Activated naive CD8-positive, alpha-beta T cell treated with anti-CD3 and anti-CD28 coated beads, Interleukin-2, amount 50 U/mL, for 24 hours (primary cell): ENCODE results near the gene ARL3.

Experiments used
- ATAC-seq: fragments of 150-1000 bp; cut with Tn5 transposase; one replicate; pipeline ENCODE4 v1.10.0; 2021
- DNase-seq: peaks from one replicate; pipeline ENCODE4 v3.0.0; 2021
- H3K27ac Mint-ChIP-seq: one replicate; pipeline ENCODE4 v1.8.0; 2021; ENCODE audit warnings: mild to moderate bottlenecking, mixed read lengths
- H3K27me3 Mint-ChIP-seq: one replicate; pipeline ENCODE4 v1.8.0; 2021; ENCODE audit warnings: mixed read lengths
- H3K36me3 Mint-ChIP-seq: one replicate; pipeline ENCODE4 v1.8.0; 2021; ENCODE audit warnings: low read depth, mixed read lengths
- H3K4me1 Mint-ChIP-seq: one replicate; pipeline ENCODE4 v1.8.0; 2021; ENCODE audit warnings: mixed read lengths
- H3K4me3 Mint-ChIP-seq: one replicate; pipeline ENCODE4 v1.8.0; 2021; ENCODE audit warnings: mild to moderate bottlenecking, moderate library complexity, mixed read lengths
- H3K9me3 Mint-ChIP-seq: one replicate; pipeline ENCODE4 v1.8.0; 2021; ENCODE audit warnings: mixed read lengths

ARL3 gene

GRCh38 chr10:102661658-102662028 is 52.6 kb downstream of the ARL3 start:
- H3K4me1 Mint-ChIP-seq, result peaks cover 48% of the 10 kb centered on the region
- peak overlapping the region; percentile 86 for H3K27ac Mint-ChIP-seq

GRCh38 chr10:102660888-102661657 is 53.1 kb downstream of the ARL3 start:
- Mint-ChIP-seq H3K27ac (peak overlapping the region; percentile 86), H3K27me3 (no peaks in the 10 kb centered on the region), H3K4me1 (peaks cover 48% of the 10 kb centered on the region), H3K4me3 (peak overlapping the region; percentile 69), H3K9me3 (no peaks in the 10 kb centered on the region), H3K36me3 (peaks cover 10% of the 10 kb centered on the region)
- ATAC-seq (peak; percentile 81), DNase-seq (peak; percentile 85)

More at GRCh38 chr10:102661658-102662028, 52.6 kb downstream of the ARL3 start:
- DNase-seq (peak; percentile 43), ATAC-seq (peak; percentile 67)
- Mint-ChIP-seq H3K27me3 (no peaks in the 10 kb centered on the region), H3K9me3 (no peaks in the 10 kb centered on the region), H3K4me3 (peak overlapping the region; percentile 69), H3K36me3 (peaks cover 10% of the 10 kb centered on the region)

GRCh38 chr10:102658802-102659201 is 55.4 kb downstream of the ARL3 start:
- Mint-ChIP-seq H3K4me3 (no peak overlapping the region), H3K36me3 (peaks cover 23% of the 10 kb centered on the region), H3K9me3 (no peaks in the 10 kb centered on the region), H3K27ac (no peak overlapping the region), H3K4me1 (peaks cover 49% of the 10 kb centered on the region), H3K27me3 (no peaks in the 10 kb centered on the region)
- DNase-seq (no peak), ATAC-seq (no peak)

GRCh38 chr10:102657984-102658724 is 56.0 kb downstream of the ARL3 start:
- no peak overlapping the region for H3K4me3 Mint-ChIP-seq
- peak overlapping the region; percentile 72 for H3K27ac Mint-ChIP-seq
- DNase-seq, result no peak
- H3K9me3 Mint-ChIP-seq, result no peaks in the 10 kb centered on the region
- H3K4me1 Mint-ChIP-seq, result peaks cover 55% of the 10 kb centered on the region
- no peaks in the 10 kb centered on the region for H3K27me3 Mint-ChIP-seq
- ATAC-seq, result no peak
- peaks cover 29% of the 10 kb centered on the region for H3K36me3 Mint-ChIP-seq

- peak overlapping the region; percentile 72 for H3K27ac Mint-ChIP-seq
- no peak for ATAC-seq
- no peaks in the 10 kb centered on the region for H3K9me3 Mint-ChIP-seq
- H3K4me1 Mint-ChIP-seq, result peaks cover 61% of the 10 kb centered on the region
- no peak for DNase-seq
- peaks cover 36% of the 10 kb centered on the region for H3K36me3 Mint-ChIP-seq
- no peaks in the 10 kb centered on the region for H3K27me3 Mint-ChIP-seq
- no peak overlapping the region for H3K4me3 Mint-ChIP-seq
These were observed 56.7 kb downstream of the ARL3 start for GRCh38 chr10:102657451-102657850.

GRCh38 chr10:102656791-102657371 is 57.3 kb downstream of the ARL3 start:
- peaks cover 41% of the 10 kb centered on the region for H3K36me3 Mint-ChIP-seq

GRCh38 chr10:102656026-102656425 is 58.2 kb downstream of the ARL3 start:
- Mint-ChIP-seq H3K4me1 (peaks cover 61% of the 10 kb centered on the region), H3K27me3 (no peaks in the 10 kb centered on the region), H3K36me3 (peaks cover 41% of the 10 kb centered on the region), H3K27ac (no peak overlapping the region), H3K4me3 (no peak overlapping the region), H3K9me3 (no peaks in the 10 kb centered on the region)
- ATAC-seq, result no peak
- no peak for DNase-seq

More at GRCh38 chr10:102656791-102657371, 57.3 kb downstream of the ARL3 start:
- H3K27ac Mint-ChIP-seq, result no peak overlapping the region
- no peak for ATAC-seq
- H3K27me3 Mint-ChIP-seq, result no peaks in the 10 kb centered on the region
- H3K4me3 Mint-ChIP-seq, result no peak overlapping the region
- peaks cover 61% of the 10 kb centered on the region for H3K4me1 Mint-ChIP-seq
- H3K9me3 Mint-ChIP-seq, result no peaks in the 10 kb centered on the region
- DNase-seq, result no peak

- DNase-seq, result no peak
- Mint-ChIP-seq H3K4me3 (no peak overlapping the region), H3K4me1 (peaks cover 63% of the 10 kb centered on the region), H3K9me3 (no peaks in the 10 kb centered on the region), H3K36me3 (peaks cover 41% of the 10 kb centered on the region), H3K27me3 (no peaks in the 10 kb centered on the region), H3K27ac (no peak overlapping the region)
- ATAC-seq, result no peak
These were observed 59.2 kb downstream of the ARL3 start for GRCh38 chr10:102654969-102655368.

- H3K27ac Mint-ChIP-seq, result no peak overlapping the region
- peaks cover 41% of the 10 kb centered on the region for H3K36me3 Mint-ChIP-seq
These were observed 59.6 kb downstream of the ARL3 start for GRCh38 chr10:102654566-102654965.

GRCh38 chr10:102653060-102653459 is 61.1 kb downstream of the ARL3 start:
- H3K4me3 Mint-ChIP-seq, result no peak overlapping the region
- H3K27me3 Mint-ChIP-seq, result no peaks in the 10 kb centered on the region
- ATAC-seq (no peak), DNase-seq (no peak)
- H3K4me1 Mint-ChIP-seq, result peaks cover 65% of the 10 kb centered on the region
- peaks cover 43% of the 10 kb centered on the region for H3K36me3 Mint-ChIP-seq
- peak overlapping the region; percentile 87 for H3K27ac Mint-ChIP-seq
- H3K9me3 Mint-ChIP-seq, result no peaks in the 10 kb centered on the region

More at GRCh38 chr10:102654566-102654965, 59.6 kb downstream of the ARL3 start:
- DNase-seq (no peak), ATAC-seq (no peak)
- no peak overlapping the region for H3K4me3 Mint-ChIP-seq
- peaks cover 66% of the 10 kb centered on the region for H3K4me1 Mint-ChIP-seq
- H3K27me3 Mint-ChIP-seq, result no peaks in the 10 kb centered on the region
- no peaks in the 10 kb centered on the region for H3K9me3 Mint-ChIP-seq

- peaks cover 67% of the 10 kb centered on the region for H3K4me1 Mint-ChIP-seq
- H3K4me3 Mint-ChIP-seq, result peak overlapping the region; percentile 69
- DNase-seq, result no peak
These were observed 61.9 kb downstream of the ARL3 start for GRCh38 chr10:102652170-102652916.

GRCh38 chr10:102651455-102652169 is 62.6 kb downstream of the ARL3 start:
- peaks cover 40% of the 10 kb centered on the region for H3K36me3 Mint-ChIP-seq
- DNase-seq, result no peak
- peak; percentile 23 for ATAC-seq
- peak overlapping the region; percentile 69 for H3K4me3 Mint-ChIP-seq
- H3K27me3 Mint-ChIP-seq, result no peaks in the 10 kb centered on the region
- peaks cover 72% of the 10 kb centered on the region for H3K4me1 Mint-ChIP-seq
- peak overlapping the region; percentile 87 for H3K27ac Mint-ChIP-seq
- no peaks in the 10 kb centered on the region for H3K9me3 Mint-ChIP-seq

More at GRCh38 chr10:102652170-102652916, 61.9 kb downstream of the ARL3 start:
- H3K27me3 Mint-ChIP-seq, result no peaks in the 10 kb centered on the region
- peak overlapping the region; percentile 87 for H3K27ac Mint-ChIP-seq
- H3K36me3 Mint-ChIP-seq, result peaks cover 39% of the 10 kb centered on the region
- no peaks in the 10 kb centered on the region for H3K9me3 Mint-ChIP-seq
- ATAC-seq, result peak; percentile 50

- DNase-seq, result no peak
- Mint-ChIP-seq H3K27ac (peak overlapping the region; percentile 87), H3K36me3 (peaks cover 48% of the 10 kb centered on the region), H3K4me3 (peak overlapping the region; percentile 24), H3K9me3 (no peaks in the 10 kb centered on the region), H3K4me1 (peaks cover 80% of the 10 kb centered on the region), H3K27me3 (no peaks in the 10 kb centered on the region)
- no peak for ATAC-seq
These were observed 63.3 kb downstream of the ARL3 start for GRCh38 chr10:102650655-102651454.
